K562 (cell line): ENCODE results near the gene GLRA3. TPM values are rescaled to one million over a fixed set of nuclear protein-coding genes. Genes with fewer than 3 reads are reported as not detected.

Source experiments
- ARNT ChIP-seq, 2 experiments: fragments of 450-650 bp; IDR thresholded peaks; 2 replicates each; pipeline ENCODE4 v1.6.1; 2016; ENCODE audit warnings: mild to moderate bottlenecking in 1 of 2
- BCOR ChIP-seq: fragments of 450-650 bp; IDR thresholded peaks from 2 replicates; pipeline ENCODE4 v1.6.1; 2016
- CC2D1A ChIP-seq: fragments of 450-650 bp; IDR thresholded peaks from 2 replicates; pipeline ENCODE4 v1.6.1; 2017; ENCODE audit warnings: mild to moderate bottlenecking
- CHD1 ChIP-seq: fragments of 200-600 bp; sonication (generic); IDR thresholded peaks from one replicate; pipeline ENCODE4 v1.6.1; 2012; ENCODE audit warnings: mild to moderate bottlenecking, moderate library complexity, low read length, inconsistent platforms
- CHD4 ChIP-seq: fragments of 200-600 bp; sonication (generic); IDR thresholded peaks from 3 replicates; pipeline ENCODE4 v1.6.1; 2012; ENCODE audit warnings: low read depth, mild to moderate bottlenecking, mixed read lengths, low read length, inconsistent platforms; ENCODE audit not compliant: insufficient read depth, insufficient replicate concordance, poor library complexity, severe bottlenecking
- CSDE1 ChIP-seq, 2 experiments: fragments of 450-650 bp; IDR thresholded peaks; 2 replicates each; pipeline ENCODE4 v1.6.1; 2016; ENCODE audit warnings: mild to moderate bottlenecking in 1 of 2
- EP400 ChIP-seq: fragments of 450-650 bp; IDR thresholded peaks from 2 replicates; pipeline ENCODE4 v1.6.1; 2017; ENCODE audit warnings: antibody characterized with exemption, mild to moderate bottlenecking, moderate library complexity
- ETV6 ChIP-seq, 3 experiments: fragments of 150-350 bp in 1 of 3; sonication (generic) in 1 of 3; formaldehyde crosslinking in 1 of 3; IDR thresholded peaks; 2 replicates each; pipeline versions ENCODE4 v1.6.1 to v1.8.0; 2014 to 2022; ENCODE audit warnings: borderline replicate concordance in 2 of 3, low read depth in 2 of 3, antibody characterized with exemption in 1 of 3, low read length in 1 of 3, mild to moderate bottlenecking in 1 of 3, missing genetic modification reagents in 1 of 3
- HNRNPLL ChIP-seq: fragments of 200-400 bp; formaldehyde crosslinking; IDR thresholded peaks from 2 replicates; pipeline ENCODE4 v1.6.1; 2017; ENCODE audit warnings: low read length, low read depth, mild to moderate bottlenecking; ENCODE audit not compliant: poor library complexity, severe bottlenecking
- KHSRP ChIP-seq: fragments of 450-650 bp; IDR thresholded peaks from 2 replicates; pipeline ENCODE4 v1.6.1; 2017
- MAFK ChIP-seq: IDR thresholded peaks from 2 replicates; pipeline ENCODE4 v1.6.1; 2011; ENCODE audit warnings: low read length, improper control_type of control experiment
- MCM5 ChIP-seq: fragments of 450-650 bp; IDR thresholded peaks from 2 replicates; pipeline ENCODE4 v1.6.1; 2016; ENCODE audit warnings: low read depth
- MEF2D ChIP-seq: conservative IDR thresholded peaks from 2 replicates; pipeline ENCODE4 v1.6.1; 2016; ENCODE audit warnings: low read depth, missing genetic modification characterization, missing compliant biosample characterization
- NELFE ChIP-seq: IDR thresholded peaks from 2 replicates; pipeline ENCODE4 v1.6.1; 2011; ENCODE audit warnings: mild to moderate bottlenecking; ENCODE audit not compliant: insufficient read depth, insufficient read length
- NUFIP1 ChIP-seq: fragments of 450-650 bp; IDR thresholded peaks from 2 replicates; pipeline ENCODE4 v1.6.1; 2018; ENCODE audit not compliant: partially characterized antibody
- PHTF2 ChIP-seq: fragments of 250-450 bp; sonication (Bioruptor Pico); IDR thresholded peaks from 2 replicates; pipeline ENCODE4 v1.5.0; 2021; ENCODE audit warnings: mild to moderate bottlenecking
- SMARCA4 ChIP-seq: fragments of 450-650 bp; IDR thresholded peaks from 2 replicates; pipeline ENCODE4 v1.6.1; 2016
- TARDBP ChIP-seq: fragments of 450-650 bp; IDR thresholded peaks from 2 replicates; pipeline ENCODE4 v1.6.1; 2016
- TCF7L2 ChIP-seq: fragments of 150-350 bp; IDR thresholded peaks from 2 replicates; pipeline ENCODE4 v1.6.1; 2016; ENCODE audit warnings: low read depth, mild to moderate bottlenecking, low read length, moderate library complexity
- XRCC5 ChIP-seq: fragments of 200-400 bp; formaldehyde crosslinking; IDR thresholded peaks from 2 replicates; pipeline ENCODE4 v1.6.1; 2017; ENCODE audit warnings: low read depth, mild to moderate bottlenecking, low read length
- ZNF23 ChIP-seq: fragments of 250-450 bp; sonication (Bioruptor Pico); IDR thresholded peaks from 2 replicates; pipeline ENCODE4 v1.4.0; 2020; ENCODE audit warnings: mild to moderate bottlenecking
- polyA plus RNA-seq, 8 experiments: library from polyadenylated mRNA; depleted of rRNA in 4 of 8; stranded (reverse) in 5 of 8; unstranded in 3 of 8; fragments of >200 nt; fragmentation: Nextera tagmentation in 2 of 8; fragmentation: Illumina TruSeq in 1 of 8; extraction: Ambion mirVana in 2 of 8; extraction: Trizol in 1 of 8; gene quantifications; 2 replicates each; pipeline versions ENCODE4 v1.2.1 to v1.2.3, GENCODE V29; 2011 to 2014; ENCODE audit warnings: inconsistent platforms in 1 of 8, missing spikeins in 1 of 8
- total RNA-seq, 7 experiments: library from RNA; depleted of rRNA in 6 of 7; stranded (reverse); fragments of >200 nt in 6 of 7; fragmentation: Illumina TruSeq in 2 of 7; extraction: Trizol in 2 of 7; gene quantifications; 2 replicates each; pipeline versions ENCODE4 v1.2.1 to v1.2.3, GENCODE V29; 2011 to 2021; ENCODE audit warnings: low replicate concordance in 1 of 7
- TF ChIP-seq, protein P1 (sequence below), 2 experiments: IDR thresholded peaks; 2 replicates each; pipeline ENCODE4 v1.6.1; 2012; ENCODE audit warnings: improper control_type of control experiment in 2 of 2, low read depth in 2 of 2, low read length in 2 of 2, borderline replicate concordance in 1 of 2
- TF ChIP-seq, protein P2 (sequence below): sonication (generic); IDR thresholded peaks from 2 replicates; pipeline ENCODE4 v1.6.1; 2016
- TF ChIP-seq, protein P3 (sequence below): fragments of 450-650 bp; IDR thresholded peaks from 2 replicates; pipeline ENCODE4 v1.6.1; 2017; ENCODE audit warnings: antibody characterized with exemption

GLRA3 gene
- total and polyA plus RNA-seq, 9 of the 15 experiments (the other 6 are each of a cell fraction or from before 2014, with no cell fraction given), result 0.06 to 0.14 (median 0.08) TPM; not detected in 2

DNA sequence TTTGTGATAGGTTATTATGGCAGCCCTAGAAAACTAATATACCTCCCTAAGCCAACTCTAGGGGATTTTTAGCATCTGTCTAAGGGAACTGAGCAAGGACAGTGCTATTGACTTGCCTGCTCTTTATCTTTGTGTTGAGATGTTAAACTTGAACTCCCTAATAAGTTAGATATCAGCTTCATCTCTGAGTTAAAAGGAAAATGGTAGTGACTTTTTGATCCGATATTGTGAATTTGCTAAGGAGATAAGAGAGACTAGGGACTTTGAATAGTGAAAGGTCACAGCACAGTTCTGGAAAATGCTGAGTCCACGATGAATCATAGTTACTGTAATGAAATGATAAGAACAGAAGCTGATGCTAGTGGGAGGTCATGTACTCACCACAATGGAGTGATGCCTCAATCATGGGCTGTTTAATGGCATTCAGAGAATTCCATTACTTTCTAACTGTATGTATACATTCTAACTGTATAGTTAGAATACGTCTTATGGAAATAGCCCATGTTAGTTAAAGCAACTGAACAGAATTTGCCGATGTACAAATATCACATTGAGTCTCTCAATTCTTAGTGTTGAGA is 147.2 kb downstream of the GLRA3 start (continued):
- TF ChIP-seq, protein P1, sequence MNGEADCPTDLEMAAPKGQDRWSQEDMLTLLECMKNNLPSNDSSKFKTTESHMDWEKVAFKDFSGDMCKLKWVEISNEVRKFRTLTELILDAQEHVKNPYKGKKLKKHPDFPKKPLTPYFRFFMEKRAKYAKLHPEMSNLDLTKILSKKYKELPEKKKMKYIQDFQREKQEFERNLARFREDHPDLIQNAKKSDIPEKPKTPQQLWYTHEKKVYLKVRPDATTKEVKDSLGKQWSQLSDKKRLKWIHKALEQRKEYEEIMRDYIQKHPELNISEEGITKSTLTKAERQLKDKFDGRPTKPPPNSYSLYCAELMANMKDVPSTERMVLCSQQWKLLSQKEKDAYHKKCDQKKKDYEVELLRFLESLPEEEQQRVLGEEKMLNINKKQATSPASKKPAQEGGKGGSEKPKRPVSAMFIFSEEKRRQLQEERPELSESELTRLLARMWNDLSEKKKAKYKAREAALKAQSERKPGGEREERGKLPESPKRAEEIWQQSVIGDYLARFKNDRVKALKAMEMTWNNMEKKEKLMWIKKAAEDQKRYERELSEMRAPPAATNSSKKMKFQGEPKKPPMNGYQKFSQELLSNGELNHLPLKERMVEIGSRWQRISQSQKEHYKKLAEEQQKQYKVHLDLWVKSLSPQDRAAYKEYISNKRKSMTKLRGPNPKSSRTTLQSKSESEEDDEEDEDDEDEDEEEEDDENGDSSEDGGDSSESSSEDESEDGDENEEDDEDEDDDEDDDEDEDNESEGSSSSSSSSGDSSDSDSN (IDR thresholded peaks at IDR 0.05; ENCODE audit: borderline replicate concordance in 1 of 2, low read depth in 2 of 2, low read length in 2 of 2), result no peak
- TF ChIP-seq ETV6 (IDR thresholded peaks at IDR 0.05; ENCODE audit: borderline replicate concordance in 1 of 2, low read depth in 2 of 2, low read length in 1 of 2) (peak in 1 of 2 experiments; percentile 49; a peak in 1 of 4 replicates), ETV6 (CRISPR knock-in tag; IDR thresholded peaks at IDR 0.05; ENCODE audit: borderline replicate concordance) (no peak), ZNF23 (CRISPR knock-in tag) (no peak), BCOR (peak; percentile 66; the same call in 1 of the 2 replicates), MAFK (peak; percentile 91), NELFE (no peak), NUFIP1 (no peak), HNRNPLL (no peak), CHD4 (no peak), EP400 (peak; percentile 46; the same call in 1 of the 2 replicates), TARDBP (peak; percentile 75; the same call in 1 of the 2 replicates), CHD1 (no peak), XRCC5 (no peak), CSDE1 (IDR thresholded peaks at IDR 0.05) (no peak), KHSRP (peak; percentile 86), CC2D1A (peak; percentile 96), SMARCA4 (peak; percentile 100), ARNT (IDR thresholded peaks at IDR 0.05) (peak; percentile 96 to 97), MCM5 (no peak), TCF7L2 (no peak), MEF2D (no peak; the same call in 1 of the 2 replicates), PHTF2 (CRISPR knock-in tag) (no peak)
- TF ChIP-seq, protein P2, sequence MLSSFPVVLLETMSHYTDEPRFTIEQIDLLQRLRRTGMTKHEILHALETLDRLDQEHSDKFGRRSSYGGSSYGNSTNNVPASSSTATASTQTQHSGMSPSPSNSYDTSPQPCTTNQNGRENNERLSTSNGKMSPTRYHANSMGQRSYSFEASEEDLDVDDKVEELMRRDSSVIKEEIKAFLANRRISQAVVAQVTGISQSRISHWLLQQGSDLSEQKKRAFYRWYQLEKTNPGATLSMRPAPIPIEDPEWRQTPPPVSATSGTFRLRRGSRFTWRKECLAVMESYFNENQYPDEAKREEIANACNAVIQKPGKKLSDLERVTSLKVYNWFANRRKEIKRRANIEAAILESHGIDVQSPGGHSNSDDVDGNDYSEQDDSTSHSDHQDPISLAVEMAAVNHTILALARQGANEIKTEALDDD, result peak; percentile 89
- TF ChIP-seq, protein P3, sequence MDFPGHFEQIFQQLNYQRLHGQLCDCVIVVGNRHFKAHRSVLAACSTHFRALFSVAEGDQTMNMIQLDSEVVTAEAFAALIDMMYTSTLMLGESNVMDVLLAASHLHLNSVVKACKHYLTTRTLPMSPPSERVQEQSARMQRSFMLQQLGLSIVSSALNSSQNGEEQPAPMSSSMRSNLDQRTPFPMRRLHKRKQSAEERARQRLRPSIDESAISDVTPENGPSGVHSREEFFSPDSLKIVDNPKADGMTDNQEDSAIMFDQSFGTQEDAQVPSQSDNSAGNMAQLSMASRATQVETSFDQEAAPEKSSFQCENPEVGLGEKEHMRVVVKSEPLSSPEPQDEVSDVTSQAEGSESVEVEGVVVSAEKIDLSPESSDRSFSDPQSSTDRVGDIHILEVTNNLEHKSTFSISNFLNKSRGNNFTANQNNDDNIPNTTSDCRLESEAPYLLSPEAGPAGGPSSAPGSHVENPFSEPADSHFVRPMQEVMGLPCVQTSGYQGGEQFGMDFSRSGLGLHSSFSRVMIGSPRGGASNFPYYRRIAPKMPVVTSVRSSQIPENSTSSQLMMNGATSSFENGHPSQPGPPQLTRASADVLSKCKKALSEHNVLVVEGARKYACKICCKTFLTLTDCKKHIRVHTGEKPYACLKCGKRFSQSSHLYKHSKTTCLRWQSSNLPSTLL, result no peak
